Large intestine (tissue), 12 donors: ENCODE data around the gene ALKBH7. TPM values are rescaled to one million over a fixed set of nuclear protein-coding genes. Genes with fewer than 3 reads are reported as not detected.

ENCODE experiments used
- DNase-seq, 2 donors: peaks; one replicate each; pipeline versions ENCODE4 v3.0.0 to v3.0.0-alpha.2; 2013
- H3K27ac ChIP-seq: one replicate; pipeline ENCODE4 v1.5.1; 2013; ENCODE audit warnings: low read length
- H3K27me3 ChIP-seq: 2 replicates; pipeline ENCODE4 v1.6.1; 2013; ENCODE audit warnings: low read length; ENCODE audit not compliant: control insufficient read depth, insufficient read depth
- H3K36me3 ChIP-seq: 2 replicates; pipeline ENCODE4 v1.6.1; 2013; ENCODE audit warnings: low read length; ENCODE audit not compliant: control insufficient read depth, insufficient read depth
- H3K4me1 ChIP-seq: one replicate; pipeline ENCODE4 v1.6.1; 2013; ENCODE audit warnings: low read length; ENCODE audit not compliant: control insufficient read depth, insufficient read depth
- H3K4me3 ChIP-seq: one replicate; pipeline ENCODE4 v1.5.1; 2013; ENCODE audit warnings: low read length
- H3K9me3 ChIP-seq: one replicate; pipeline ENCODE4 v1.6.1; 2013; ENCODE audit warnings: mild to moderate bottlenecking, low read depth, low read length, moderate library complexity; ENCODE audit not compliant: control insufficient read depth
- WGBS: methylation state at CpG from one replicate; pipeline ENCODE4 v1.1.5; 2013; ENCODE audit warnings: low lambda C conversion rate; ENCODE audit not compliant: insufficient coverage; 5-methylcytosine and 5-hydroxymethylcytosine counted together
- long read RNA-seq, 11 donors: transcript quantifications; one replicate each; lab custom pipeline, GENCODE V29; 2026
- polyA plus RNA-seq: library from polyadenylated mRNA; unstranded; fragments of 120-200 nt; gene quantifications from one replicate; pipeline ENCODE4 v1.2.1, GENCODE V29; 2013

The ALKBH7 gene, protein sequence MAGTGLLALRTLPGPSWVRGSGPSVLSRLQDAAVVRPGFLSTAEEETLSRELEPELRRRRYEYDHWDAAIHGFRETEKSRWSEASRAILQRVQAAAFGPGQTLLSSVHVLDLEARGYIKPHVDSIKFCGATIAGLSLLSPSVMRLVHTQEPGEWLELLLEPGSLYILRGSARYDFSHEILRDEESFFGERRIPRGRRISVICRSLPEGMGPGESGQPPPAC
- polyA plus RNA-seq = 97.9 TPM
- long read RNA-seq, donor 1, transcript ALKBH7-201 (4 exons, 1,332 nt) = major isoform, 66 of 130 reads
- long read RNA-seq, donor 1, partial matches to known transcripts = 50 of 130 reads
- long read RNA-seq, donor 1, other reads (novel, unspliced or antisense) = 13 of 130 reads
- long read RNA-seq, donor 2, transcript ALKBH7-201 (4 exons, 1,332 nt) = major isoform, 116 of 143 reads
- long read RNA-seq, donor 2, partial matches to known transcripts = 26 of 143 reads
- long read RNA-seq, donor 2, other reads (novel, unspliced or antisense) = 0 of 143 reads
- long read RNA-seq, donor 3 = 0 reads
- long read RNA-seq, donor 4, transcript ALKBH7-201 (4 exons, 1,332 nt) = major isoform, 18 of 19 reads
- long read RNA-seq, donor 4, partial matches to known transcripts = 0 of 19 reads
- long read RNA-seq, donor 4, other reads (novel, unspliced or antisense) = 0 of 19 reads
- long read RNA-seq, donor 5, transcript ALKBH7-201 (4 exons, 1,332 nt) = major isoform, 71 of 84 reads
- long read RNA-seq, donor 5, partial matches to known transcripts = 13 of 84 reads
- long read RNA-seq, donor 5, other reads (novel, unspliced or antisense) = 0 of 84 reads
- long read RNA-seq, donor 6, transcript ALKBH7-201 (4 exons, 1,332 nt) = major isoform, 128 of 385 reads
- long read RNA-seq, donor 6, partial matches to known transcripts = 240 of 385 reads
- long read RNA-seq, donor 6, other reads (novel, unspliced or antisense) = 15 of 385 reads
- long read RNA-seq, donor 7, transcript ALKBH7-201 (4 exons, 1,332 nt) = major isoform, 42 of 43 reads
- long read RNA-seq, donor 7, partial matches to known transcripts = 0 of 43 reads
- long read RNA-seq, donor 7, other reads (novel, unspliced or antisense) = 0 of 43 reads
- long read RNA-seq, donor 8, transcript ALKBH7-201 (4 exons, 1,332 nt) = major isoform, 141 of 286 reads
- long read RNA-seq, donor 8, partial matches to known transcripts = 145 of 286 reads
- long read RNA-seq, donor 8, other reads (novel, unspliced or antisense) = 0 of 286 reads
- long read RNA-seq, donor 9, transcript ALKBH7-201 (4 exons, 1,332 nt) = major isoform, 110 of 112 reads
- long read RNA-seq, donor 9, partial matches to known transcripts = 0 of 112 reads
- long read RNA-seq, donor 9, other reads (novel, unspliced or antisense) = 0 of 112 reads
- long read RNA-seq, donor 10, transcript ALKBH7-201 (4 exons, 1,332 nt) = major isoform, 120 of 131 reads
- long read RNA-seq, donor 10, partial matches to known transcripts = 9 of 131 reads
- long read RNA-seq, donor 10, other reads (novel, unspliced or antisense) = 0 of 131 reads
- long read RNA-seq, donor 11, transcript ALKBH7-201 (4 exons, 1,332 nt) = major isoform, 66 of 73 reads
- long read RNA-seq, donor 11, partial matches to known transcripts = 5 of 73 reads
- long read RNA-seq, donor 11, other reads (novel, unspliced or antisense) = 0 of 73 reads

DNA sequence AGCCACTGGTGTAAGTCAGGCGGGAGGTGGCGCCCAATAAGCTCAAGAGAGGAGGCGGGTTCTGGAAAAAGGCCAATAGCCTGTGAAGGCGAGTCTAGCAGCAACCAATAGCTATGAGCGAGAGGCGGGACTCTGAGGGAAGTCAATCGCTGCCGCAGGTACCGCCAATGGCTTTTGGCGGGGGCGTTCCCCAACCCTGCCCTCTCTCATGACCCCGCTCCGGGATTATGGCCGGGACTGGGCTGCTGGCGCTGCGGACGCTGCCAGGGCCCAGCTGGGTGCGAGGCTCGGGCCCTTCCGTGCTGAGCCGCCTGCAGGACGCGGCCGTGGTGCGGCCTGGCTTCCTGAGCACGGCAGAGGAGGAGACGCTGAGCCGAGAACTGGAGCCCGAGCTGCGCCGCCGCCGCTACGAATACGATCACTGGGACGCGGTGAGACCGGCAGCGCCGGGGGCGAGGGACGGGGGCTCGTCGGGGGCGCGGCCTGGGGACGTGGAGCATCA, at the start of gene ALKBH7:
Gene ALKBH7 (plus strand): TSS at position 201 of the 502 bp plus-strand sequence. CDS start 27 bp downstream, at position 228.
- Histone ChIP-seq H3K27me3 (no peaks in the 10 kb centered on the region), H3K36me3 (peaks cover 33% of the 10 kb centered on the region), H3K4me3 (peak within 1 kb of the TSS; percentile 93), H3K9me3 (no peaks in the 10 kb centered on the region), H3K4me1 (peaks cover 5% of the 10 kb centered on the region), H3K27ac (peak within 1 kb of the TSS; percentile 100)
- DNase-seq = peak; percentile 100
- no CpG with 5 or more reads among the region's 47 CpGs for WGBS

DNA sequence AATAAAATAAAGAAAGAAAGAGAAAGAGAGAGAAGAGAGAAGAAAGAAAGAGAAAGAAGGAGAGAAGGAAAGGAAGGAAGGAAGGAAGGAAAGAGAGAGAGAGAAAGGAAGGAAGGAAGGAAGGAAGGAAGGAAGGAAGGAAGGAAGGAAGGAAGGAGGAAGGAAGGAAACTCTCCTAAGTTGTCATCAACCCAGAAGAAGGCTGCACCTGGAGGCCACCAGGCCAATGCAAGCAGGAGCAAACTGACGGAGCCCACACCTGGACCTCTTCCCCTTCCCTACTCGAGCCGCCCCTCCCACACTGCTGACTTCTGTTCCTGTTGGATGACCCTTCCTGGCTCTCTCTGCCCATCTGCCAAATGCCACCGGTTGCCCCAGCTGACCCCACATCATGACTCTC, 47.8 kb upstream of the ALKBH7 start:
- H3K4me3 ChIP-seq = no peak overlapping the region
- H3K9me3 ChIP-seq = no peaks in the 10 kb centered on the region
- no peaks in the 10 kb centered on the region for H3K27me3 ChIP-seq
- WGBS = no CpG with 5 or more reads among the region's 4 CpGs
- DNase-seq = no peak
- H3K36me3 ChIP-seq = no peaks in the 10 kb centered on the region
- no peak overlapping the region for H3K27ac ChIP-seq
- no peaks in the 10 kb centered on the region for H3K4me1 ChIP-seq

DNA sequence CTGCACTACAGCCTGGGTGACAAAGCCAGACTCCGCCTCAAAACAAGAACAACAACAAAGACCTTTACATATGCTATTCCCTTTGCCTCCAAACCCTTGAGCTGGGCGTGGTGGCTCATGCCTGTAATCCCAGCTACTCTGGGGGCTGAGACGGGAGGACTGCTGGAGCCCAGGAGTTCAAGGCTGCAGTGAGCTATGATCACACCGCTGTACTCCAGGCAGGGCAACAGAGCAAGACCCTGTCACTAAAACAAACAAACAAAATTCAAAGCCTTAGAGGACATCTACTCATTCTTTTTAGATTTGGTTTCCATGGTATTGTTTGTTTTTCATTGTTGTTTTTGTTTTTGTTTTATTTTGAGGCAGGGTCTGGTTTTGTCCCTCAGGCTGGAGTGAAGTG, 47.0 kb upstream of the ALKBH7 start:
- no CpG with 5 or more reads among the region's 4 CpGs for WGBS
- Histone ChIP-seq H3K4me1 (no peaks in the 10 kb centered on the region), H3K36me3 (no peaks in the 10 kb centered on the region), H3K4me3 (no peak overlapping the region), H3K27ac (no peak overlapping the region), H3K27me3 (no peaks in the 10 kb centered on the region), H3K9me3 (no peaks in the 10 kb centered on the region)
- DNase-seq = no peak

DNA sequence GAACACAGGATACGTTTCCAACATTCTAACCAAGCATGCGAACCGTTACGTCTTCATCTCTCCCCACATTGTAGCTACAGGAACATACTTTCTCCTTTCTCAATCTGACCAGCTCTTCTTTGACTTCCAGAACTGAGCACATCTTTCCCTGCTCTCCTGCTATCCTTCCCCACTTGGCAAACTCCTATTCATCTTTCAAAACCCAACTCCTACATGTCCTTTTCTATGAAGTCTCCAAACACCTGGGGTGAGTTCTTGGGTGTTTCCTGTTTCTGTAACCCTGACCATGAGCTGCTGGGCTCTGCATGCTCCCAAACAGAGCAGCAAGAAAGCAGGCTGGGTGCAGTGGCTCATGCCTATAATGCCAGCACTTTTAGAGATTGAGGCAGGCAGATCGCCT, 45.8 kb upstream of the ALKBH7 start:
- H3K4me3 ChIP-seq = no peak overlapping the region
- H3K4me1 ChIP-seq = no peaks in the 10 kb centered on the region
- DNase-seq = peak in 1 of 2 donors; percentile 5
- H3K27ac ChIP-seq = no peak overlapping the region
- 97% methylated on average over 4 of the region's 5 CpGs for WGBS
- no peaks in the 10 kb centered on the region for H3K27me3 ChIP-seq
- no peaks in the 10 kb centered on the region for H3K9me3 ChIP-seq
- H3K36me3 ChIP-seq = no peaks in the 10 kb centered on the region

DNA sequence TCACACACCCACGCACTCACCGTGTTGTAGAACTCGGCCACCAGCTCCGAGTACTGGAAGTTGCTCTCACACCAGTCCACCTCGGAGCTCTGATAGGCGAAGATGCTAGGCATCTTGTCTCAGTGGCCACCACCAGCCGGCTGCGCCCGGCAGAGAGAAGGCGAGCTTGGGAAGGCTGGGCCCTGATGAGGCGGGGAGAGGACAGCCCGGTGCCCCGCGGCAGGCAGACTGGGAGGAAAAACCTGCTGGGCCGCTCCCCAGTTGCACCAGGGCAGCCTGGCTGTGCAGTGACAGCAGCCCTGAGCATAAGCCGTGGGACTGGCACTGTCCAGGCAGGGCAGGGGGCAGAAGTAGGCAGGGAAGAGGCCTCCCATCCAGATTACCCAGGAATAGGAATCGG, 39.2 kb upstream of the ALKBH7 start, which contains the start of gene ACER1:
Gene ACER1 (minus strand): TSS at position 174 of the 400 bp plus-strand sequence. CDS start 61 bp downstream, at position 113.
- no peaks in the 10 kb centered on the region for H3K36me3 ChIP-seq
- no CpG with 5 or more reads among the region's 17 CpGs for WGBS
- H3K9me3 ChIP-seq = no peaks in the 10 kb centered on the region
- no peak within 1 kb of the TSS for H3K4me3 ChIP-seq
- no peak for DNase-seq
- H3K4me1 ChIP-seq = no peaks in the 10 kb centered on the region
- no peaks in the 10 kb centered on the region for H3K27me3 ChIP-seq
- H3K27ac ChIP-seq = no peak within 1 kb of the TSS

DNA sequence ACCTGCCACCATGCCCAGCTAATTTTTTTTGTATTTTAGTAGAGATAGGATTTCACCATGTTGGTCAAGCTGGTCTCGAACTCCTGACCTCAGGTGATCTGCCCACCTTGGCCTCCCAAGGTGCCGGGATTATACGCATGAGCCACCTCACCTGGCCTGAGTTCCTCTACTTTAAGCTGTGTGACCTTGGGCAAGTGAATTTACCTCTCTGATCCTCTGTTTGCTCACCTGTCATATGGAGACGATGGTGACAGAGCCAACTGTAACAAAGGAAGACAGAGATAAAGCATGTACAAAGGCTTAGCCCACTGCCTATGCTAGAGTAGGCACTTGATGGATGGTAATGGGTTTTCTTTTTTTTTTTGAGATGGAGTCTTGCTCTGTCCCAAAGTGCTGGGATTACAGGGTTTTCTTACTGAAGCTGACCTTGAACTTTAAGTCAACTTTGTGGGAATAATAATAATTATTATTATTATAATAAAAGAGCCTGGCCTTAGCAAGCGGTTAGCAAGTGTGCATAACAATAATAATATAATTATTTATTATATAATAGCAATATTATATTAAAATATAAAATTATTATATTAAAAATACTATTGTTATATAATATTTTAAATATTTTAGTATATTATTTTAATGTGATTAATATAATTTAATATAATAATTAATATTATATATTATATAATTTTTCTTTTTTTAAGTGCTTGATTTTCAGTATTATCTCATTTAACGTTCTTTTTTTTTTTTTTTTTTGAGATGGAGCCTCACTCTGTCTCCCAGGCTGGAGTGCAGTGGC, 37.9 kb upstream of the ALKBH7 start:
- 100% methylated on average over 1 of the region's 6 CpGs for WGBS
- no peaks in the 10 kb centered on the region for H3K4me1 ChIP-seq
- H3K27ac ChIP-seq = no peak overlapping the region
- no peaks in the 10 kb centered on the region for H3K27me3 ChIP-seq
- H3K9me3 ChIP-seq = no peaks in the 10 kb centered on the region
- H3K36me3 ChIP-seq = no peaks in the 10 kb centered on the region
- H3K4me3 ChIP-seq = no peak overlapping the region
- no peak for DNase-seq

DNA sequence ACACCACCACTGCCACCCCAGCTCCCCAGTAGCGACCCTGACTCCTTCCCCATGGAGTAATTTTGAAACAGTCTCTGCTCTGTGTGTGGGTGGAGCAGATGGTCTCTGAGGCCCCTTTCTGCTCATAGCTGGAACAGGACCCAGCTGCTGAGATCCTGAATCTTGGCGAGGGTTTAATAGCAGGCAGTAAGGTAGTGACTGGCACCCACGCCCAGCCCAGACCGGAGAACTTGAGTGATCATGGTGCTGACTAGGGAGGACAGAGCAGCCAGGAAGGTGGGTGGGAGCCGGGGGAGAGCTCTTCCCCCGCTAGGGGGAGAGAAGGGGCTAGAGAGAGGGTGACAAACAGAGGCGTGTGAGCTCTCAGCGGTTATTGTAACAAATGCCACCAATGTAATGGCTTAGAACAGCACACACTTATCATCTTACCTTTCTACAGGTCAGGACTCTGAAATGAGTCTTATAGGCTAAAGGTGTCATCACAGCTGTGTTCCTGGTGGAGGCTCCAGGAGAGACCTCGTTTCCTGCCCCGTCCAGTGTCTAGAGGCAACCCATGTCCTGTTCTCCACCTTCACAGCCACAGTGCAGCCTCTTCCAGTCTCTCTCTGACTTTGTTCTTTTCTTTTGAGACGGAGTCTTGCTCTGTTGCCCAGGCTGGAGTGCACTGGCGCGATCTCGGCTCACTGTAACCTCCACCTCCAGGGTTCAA, 31.9 kb upstream of the ALKBH7 start:
- Histone ChIP-seq H3K4me1 (no peaks in the 10 kb centered on the region), H3K9me3 (no peaks in the 10 kb centered on the region), H3K4me3 (no peak overlapping the region), H3K36me3 (no peaks in the 10 kb centered on the region), H3K27me3 (no peaks in the 10 kb centered on the region), H3K27ac (no peak overlapping the region)
- no peak for DNase-seq
- 60% methylated on average over 1 of the region's 14 CpGs for WGBS

DNA sequence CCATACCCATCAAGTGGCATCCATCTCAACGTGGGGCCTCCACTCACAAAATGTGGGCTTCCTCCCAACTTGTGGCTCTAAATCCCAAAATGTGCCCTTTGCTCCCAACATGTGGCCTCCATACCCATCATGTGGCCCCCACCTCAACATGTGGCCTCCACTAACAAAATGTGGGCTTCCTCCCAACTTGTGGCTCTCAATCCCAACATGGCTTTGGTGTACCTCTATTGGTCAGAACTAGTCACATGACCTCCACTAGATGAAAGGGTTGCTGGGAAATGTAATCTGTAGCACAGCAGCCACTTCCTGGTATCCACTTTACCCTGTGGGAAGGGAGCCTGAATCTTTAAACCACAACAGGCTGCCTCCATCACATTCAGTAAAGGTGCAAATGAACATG, 29.1 kb upstream of the ALKBH7 start:
- H3K4me1 ChIP-seq = no peaks in the 10 kb centered on the region
- H3K27me3 ChIP-seq = no peaks in the 10 kb centered on the region
- no peak overlapping the region for H3K4me3 ChIP-seq
- H3K9me3 ChIP-seq = no peaks in the 10 kb centered on the region
- DNase-seq = no peak
- no peak overlapping the region for H3K27ac ChIP-seq
- no peaks in the 10 kb centered on the region for H3K36me3 ChIP-seq
- no CpG with 5 or more reads among the region's 1 CpG for WGBS
